GM12872 (cell line): Measurements from ENCODE around the gene FGF2.

ENCODE experiments used
- CTCF ChIP-seq: IDR thresholded peaks from 3 replicates; pipeline ENCODE4 v1.5.1; 2011; ENCODE audit warnings: low read depth, mild to moderate bottlenecking, low read length, moderate library complexity; ENCODE audit not compliant: insufficient read depth

Gene FGF2

GRCh38 chr4:122857160-122857559 is 30.5 kb downstream of the FGF2 start:
- no peak for TF ChIP-seq CTCF

GRCh38 chr4:122858705-122859104 is 32.1 kb downstream of the FGF2 start:
- TF ChIP-seq CTCF = no peak

- TF ChIP-seq CTCF = no peak
These were observed 34.7 kb downstream of the FGF2 start for GRCh38 chr4:122861172-122861943.

DNA sequence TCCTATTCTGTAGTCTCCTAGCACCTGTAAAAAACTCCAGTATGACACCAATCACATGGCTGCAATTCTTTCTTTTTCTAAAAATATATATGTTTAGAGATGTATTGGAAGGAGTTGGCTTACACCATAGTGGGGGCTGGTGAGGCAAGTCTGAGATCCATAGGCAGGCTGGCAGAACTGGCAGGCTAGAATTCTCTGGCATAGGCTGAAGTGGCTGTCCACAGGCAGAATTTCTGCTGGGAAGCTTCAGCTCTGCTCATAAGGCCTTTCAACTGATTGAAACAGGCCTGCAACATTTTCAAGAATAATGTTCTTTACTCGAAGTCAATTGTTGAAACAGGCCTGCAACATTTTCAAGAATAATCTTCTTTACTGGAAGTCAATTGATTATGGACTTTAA is 37.0 kb downstream of the FGF2 start:
- TF ChIP-seq CTCF = no peak

DNA sequence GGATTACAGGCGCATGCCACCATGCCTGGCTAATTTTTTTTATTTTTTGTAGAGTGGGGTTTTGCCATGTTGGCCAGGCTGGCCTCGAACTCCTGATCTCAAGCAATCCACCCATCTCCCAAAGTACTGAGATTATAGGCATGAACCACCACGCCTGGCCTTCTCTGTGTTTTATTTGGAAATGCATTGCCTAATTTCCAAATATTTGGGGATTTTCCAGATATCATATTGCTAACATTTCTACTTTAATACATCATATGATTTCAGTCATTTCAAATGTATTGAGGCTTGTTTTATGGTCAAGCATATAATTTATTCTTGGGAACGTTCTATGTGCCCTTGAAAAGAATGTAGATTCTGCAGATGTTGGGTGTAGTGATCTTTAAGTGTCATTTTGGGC is 38.8 kb downstream of the FGF2 start:
- TF ChIP-seq CTCF = no peak

GRCh38 chr4:122873146-122873545 is 46.5 kb downstream of the FGF2 start:
- TF ChIP-seq CTCF = no peak

DNA sequence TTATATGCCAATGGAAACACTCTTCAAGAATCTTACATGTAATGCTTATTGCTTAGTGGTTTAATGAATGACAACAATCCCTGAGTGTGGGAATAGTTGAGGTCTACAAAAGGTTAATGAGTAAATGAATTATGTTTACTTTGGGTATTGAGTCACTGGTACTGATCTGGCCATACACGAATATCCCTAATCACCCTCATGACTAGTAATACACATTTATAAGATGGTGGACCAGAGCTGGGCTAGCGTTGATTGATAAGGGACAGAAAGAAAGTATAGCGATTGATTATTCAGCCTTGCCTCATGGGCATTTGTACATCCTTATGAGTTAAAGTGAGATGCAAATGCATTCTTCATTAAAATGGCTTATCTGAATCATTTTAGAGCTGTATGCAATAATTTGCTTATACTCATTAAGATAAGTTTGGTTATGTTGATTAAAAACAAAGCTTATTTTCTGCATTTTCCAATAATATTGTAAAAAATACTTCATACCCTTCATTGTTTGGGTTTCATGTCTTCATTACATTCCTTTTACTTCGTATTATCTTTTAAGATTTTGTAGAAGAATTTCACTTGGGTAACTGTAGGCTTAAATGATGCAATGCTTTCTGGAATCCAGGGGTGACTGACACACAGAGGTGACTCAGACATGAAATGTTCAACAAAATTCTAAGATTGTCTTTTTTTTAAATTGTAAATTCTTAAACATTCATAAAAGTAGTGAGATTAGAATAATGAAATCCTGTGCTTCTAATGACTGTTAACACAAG is 47.4 kb downstream of the FGF2 start:
- TF ChIP-seq CTCF = no peak
